CD4-positive, alpha-beta T cell treated with Interleukin-6 for 4 hours (primary cell): ENCODE measurements around the gene MRPS34.
"Not testable (repeated sequence)": the region's sequence is repeated elsewhere in the genome, so short reads cannot be mapped to it uniquely, and the experiment has no call there.

ENCODE experiments used
- DNase-seq: peaks from one replicate; pipeline ENCODE4 v3.0.0-alpha.2; 2020; ENCODE audit warnings: mixed read lengths

MRPS34 gene

DNA sequence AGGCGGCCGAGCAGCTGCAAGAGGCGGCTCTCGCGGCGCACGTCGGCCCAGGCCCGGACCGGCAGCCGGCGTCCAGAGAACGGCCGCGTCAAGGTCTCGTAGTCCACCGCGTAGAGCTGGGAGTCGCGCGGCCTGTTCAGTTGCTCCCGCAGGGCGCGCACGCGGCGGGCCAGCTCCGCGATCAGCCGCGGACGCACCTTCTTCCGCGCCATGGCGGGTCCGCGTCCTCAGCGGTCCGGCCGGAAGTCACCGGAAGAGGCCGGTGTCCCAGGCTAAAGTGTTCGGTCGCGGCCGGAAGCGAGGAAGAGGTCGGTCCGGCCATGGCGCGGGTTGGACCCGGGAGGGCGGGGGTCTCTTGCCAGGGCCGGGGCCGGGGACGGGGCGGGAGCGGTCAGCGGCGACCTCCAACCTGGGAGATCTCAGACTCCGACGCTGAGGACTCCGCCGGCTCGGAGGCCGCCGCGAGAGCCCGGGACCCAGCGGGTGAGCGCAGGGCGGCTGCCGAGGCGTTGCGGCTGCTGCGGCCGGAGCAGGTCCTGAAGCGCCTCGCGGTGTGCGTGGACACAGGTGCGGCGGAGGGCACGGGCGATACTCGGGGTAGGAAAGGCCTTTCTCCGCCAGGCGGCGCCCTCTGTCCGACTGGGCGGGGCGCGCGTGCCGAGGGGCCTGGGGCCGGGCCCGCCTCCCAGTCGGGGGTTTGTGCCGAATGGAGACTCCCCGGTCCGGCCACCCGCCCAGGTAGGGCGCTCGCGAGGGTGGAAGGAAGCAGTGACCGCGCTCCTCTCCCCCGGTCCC is at the start of gene MRPS34:
MRPS34 (minus strand) TSS at position 227 of the 795 bp plus-strand sequence; CDS start at position 212, 15 bp downstream.
- peak; percentile 82 for DNase-seq

DNA sequence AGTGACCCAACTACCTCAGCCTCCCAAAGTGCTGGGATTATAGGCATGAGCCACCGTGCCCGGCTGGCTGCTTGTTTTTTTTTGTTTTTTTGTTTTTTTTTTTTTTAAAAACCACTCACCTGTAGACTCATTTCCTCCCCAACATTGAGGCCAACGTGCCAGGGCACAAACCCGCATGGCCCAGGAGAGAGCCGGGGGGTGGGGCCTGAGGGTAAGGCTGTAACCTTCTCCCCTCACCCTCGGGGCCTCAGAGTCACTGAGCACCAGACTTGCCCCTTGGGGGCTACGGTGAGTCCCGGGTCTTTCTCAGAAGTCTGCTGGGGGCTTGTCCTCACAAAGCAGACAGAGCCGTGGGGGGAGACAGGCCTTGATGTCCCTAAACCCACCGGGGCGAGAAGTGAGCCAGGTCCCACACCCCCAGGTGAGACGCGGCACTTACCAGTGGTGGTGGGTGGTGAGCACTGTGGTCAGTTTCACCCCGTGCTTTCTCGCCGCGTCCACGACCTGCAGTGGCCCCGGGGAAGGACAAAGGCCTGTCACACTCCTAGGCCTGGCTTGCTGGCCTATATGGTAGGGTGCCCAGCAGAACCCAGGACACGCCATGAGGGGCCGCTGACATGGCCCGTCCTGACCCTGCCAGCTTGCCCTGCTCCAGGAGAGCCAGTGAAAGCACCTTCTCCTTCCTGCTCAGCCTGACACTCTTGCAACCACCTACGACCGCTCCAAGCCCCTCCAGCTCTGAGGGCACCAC is 49.1 kb upstream of the MRPS34 start:
- no peak for DNase-seq

DNA sequence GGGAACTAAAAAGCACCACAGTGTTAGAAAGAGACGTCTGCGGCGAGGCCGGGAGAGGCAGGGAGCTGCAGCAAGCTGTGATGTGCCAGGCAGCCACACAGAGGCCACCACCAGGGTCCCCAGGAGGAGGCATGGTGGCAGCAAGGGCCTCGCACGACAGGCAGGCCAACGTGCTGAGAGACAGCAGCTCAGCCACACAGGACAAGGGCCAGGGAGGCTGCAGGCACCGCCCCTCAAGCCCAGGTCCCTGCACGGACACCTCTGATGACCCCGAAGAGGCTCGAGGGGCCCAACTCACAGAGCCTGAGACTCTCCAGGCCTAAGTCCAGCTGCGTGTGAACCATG is 48.0 kb upstream of the MRPS34 start:
- no peak for DNase-seq

DNA sequence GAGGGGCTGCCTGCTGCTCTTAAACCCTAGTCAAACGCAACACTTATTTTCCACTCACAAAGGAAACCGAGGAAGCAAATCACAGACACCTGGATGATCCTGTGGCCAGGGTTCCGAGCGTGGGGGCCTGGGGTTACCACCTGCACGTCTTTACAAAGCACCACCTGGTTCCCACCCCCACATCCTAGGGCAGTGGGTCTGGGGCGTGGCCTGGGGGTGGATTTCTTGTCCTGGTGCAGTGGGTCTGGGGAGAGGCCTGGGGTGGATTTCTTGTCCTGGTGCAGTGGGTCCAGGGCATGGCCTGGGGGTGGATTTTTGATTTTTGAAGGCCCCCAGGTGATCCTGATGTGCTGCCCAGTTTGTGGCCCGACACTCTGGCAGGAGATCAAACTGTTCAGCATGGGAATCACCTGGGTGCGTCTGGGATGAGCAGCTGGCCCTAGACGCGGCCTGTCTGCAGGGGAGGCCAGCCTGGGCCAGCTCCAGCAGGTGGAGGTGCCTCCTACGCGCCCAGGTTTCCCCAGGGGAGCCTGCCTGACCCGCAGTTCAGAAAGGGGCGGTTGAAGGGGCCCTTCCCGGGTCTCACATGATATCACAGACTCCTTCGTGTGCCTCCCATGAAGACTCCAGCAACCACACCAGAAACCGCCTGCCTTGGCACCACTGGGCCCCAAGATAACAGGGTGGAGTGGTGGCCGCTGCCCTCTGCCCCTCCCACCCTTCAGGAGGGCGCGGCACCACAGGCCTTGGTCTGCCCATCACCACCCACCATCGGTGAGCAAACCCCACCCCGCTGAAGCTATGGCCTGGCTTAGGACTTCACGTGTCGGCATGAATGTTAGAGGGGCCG is 47.4 kb upstream of the MRPS34 start:
- no peak for DNase-seq

DNA sequence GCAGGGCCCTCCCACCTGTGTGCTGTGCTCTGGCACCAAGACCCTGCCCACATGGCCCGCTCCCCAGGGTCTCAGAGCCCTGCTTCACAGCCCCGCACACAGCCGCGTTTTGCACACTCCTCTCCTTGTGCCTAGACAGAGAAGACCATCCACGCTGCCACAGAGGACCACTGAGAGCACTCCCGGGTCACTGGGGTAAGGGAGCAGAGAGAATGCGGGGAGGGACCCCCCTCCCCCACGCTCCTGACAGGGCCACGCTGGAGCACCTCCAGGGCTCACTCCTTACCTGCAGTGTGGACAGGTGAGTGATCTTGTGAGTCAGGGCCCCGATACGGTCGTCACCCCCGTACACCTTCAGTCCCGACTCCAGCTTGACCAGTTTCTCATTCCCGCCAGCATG is 46.7 kb upstream of the MRPS34 start:
- no peak for DNase-seq

DNA sequence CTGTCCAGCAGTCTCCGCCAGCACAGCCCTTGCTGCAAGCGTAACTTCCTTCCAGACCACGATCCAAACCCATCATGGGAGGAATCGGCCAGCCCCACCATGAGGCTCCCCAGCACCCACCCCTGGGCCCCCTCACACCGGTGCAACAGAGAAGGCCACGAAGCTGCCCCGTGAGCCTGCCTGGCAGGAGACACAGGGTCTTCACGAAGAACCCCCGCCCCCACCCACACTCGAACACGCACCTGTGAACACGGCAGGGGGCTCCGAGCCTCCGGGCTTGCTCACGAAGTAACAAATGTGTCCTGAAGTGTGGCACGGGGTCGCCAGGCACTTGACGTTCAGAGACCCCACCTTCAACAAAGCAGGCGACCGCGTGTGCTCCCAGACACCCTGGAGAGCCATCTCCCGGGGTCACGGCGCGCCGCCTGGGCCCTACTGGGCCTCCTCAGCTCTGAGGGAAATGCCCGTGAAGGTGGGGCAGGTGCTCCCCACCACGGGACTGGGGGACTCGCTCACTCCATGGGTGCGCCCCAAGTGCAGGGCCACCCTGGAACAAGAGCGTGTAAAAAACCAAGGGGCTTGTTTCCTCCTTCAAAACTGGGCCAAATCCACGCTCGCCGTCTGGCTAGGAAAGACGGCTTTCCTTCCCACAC is 46.1 kb upstream of the MRPS34 start:
- DNase-seq, result no peak

DNA sequence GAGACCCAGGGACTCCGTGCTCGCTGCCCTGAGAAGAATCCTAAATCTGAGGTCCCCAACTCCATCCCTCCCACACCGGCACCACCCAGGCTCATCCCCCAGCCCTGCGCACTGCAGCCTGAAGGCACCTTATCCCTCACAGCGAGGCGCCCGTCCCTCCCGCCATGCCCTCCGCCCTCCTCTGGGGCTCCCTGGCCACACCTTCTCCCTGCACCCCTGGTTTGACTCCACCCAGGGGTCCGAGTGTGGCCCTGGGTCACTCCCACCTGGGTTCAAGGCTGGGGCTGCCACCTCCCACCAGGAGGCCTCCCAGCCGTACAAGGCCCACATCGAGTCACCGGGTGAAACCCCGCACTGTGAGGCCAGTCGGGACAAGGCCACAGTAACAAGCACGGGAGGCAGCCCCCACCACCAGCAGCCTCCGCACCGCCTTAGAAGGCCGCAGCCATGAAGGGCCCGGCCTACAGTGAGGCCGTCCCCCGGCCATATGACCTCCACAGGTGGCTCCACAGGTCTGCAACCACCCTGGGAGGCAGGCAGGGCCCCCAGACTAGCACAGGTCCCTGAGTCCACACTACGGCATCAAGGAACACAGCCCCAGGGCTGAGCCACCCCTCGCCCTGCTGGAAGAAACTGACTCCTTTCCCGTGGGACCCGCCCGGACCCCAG is 45.4 kb upstream of the MRPS34 start:
- DNase-seq, result no peak

DNA sequence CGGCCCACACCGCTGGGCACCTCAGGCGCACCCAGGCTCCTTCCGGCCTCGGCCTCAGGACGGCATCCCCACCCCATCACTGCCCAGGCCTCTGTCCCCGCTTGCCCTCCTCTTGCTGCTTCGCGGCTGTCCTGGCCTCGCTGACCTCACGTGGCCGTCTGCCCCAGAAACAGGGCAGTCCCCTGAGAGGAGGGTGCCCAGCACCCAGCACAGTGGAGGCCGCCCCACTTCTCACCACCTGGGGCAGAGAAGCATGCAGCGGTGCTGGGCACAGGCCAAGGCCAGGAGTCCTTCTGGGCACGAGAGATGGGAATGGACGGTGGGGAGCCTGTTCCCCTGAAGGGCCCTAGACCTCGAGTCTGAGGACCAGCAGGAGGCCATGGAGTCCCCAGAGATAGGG is 44.8 kb upstream of the MRPS34 start:
- DNase-seq, result no peak

DNA sequence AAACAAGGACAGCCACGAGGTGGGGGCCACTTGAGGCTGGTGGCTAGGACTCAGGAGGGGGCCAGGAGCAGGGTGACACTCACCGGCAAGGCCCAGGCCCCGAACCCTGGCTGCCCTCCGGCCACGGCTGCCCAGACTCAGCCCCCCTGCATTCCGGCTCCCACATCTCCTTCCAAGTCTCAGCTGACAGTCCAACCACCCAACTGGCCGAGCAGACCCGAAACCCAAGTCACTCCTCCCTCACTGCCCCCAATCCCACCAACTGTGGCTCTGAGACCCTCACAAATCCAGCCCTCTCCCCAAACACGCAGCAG is 44.3 kb upstream of the MRPS34 start:
- DNase-seq, result no peak

DNA sequence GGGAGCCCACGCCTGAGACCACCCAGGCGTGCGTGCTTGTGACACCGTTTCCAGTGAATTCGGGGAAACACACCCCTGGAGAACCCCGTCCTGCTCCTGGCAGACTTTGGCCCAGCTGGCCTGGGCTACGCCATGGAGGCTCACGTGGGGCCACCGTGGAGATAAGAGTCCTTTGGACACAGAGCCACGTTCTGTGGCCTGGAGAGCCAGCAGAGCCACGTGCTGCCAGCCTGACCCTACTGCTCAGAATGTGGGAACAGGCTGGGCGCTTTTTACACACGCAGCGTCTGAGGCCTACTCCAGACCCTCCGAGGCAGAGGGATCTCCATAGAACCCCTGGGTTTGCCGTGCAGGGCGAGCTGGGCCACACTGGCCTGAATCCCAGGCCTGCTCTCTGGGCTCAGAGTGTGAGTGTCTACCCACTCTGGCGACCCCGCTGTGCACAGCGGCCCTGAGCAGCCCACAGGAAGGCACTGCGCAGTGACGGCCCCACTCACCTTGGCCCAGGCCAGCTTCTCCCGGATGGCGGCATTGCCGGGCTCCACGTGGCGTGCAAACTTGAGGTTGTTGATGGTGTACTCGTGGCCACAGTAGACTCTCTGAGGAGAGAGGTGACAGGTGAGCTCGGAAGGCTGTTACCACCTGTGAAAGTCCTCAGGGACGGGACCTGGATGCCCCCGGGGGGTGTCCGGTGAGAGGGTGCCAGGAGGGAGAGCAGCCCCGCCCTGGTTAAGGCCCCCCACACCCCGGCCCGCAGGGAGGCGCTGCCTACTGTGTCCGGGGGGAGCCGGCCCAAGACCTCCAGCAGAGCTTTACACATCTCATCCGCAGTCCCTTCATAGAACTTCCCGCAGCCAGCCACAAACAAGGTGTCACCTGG is 43.7 kb upstream of the MRPS34 start:
- DNase-seq, result no peak

DNA sequence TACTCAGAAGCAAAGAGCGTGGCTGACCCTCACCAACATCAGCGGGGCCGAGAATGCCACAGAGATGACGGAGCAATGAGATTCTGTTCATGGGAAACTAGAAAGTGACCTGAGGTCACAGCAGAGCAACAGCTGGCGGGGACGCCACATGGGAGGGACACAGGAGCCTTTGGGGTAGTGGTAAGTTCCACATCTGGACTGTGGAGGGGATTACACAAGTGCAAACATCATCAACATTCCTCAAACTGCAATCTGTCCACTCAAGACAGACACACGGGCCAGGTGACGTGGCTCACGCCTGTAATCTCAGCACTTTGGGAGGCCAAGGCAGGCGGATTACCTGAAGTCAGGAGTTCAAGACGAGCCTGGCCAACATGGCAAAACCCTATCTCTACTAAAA is 42.5 kb upstream of the MRPS34 start:
- no peak for DNase-seq

DNA sequence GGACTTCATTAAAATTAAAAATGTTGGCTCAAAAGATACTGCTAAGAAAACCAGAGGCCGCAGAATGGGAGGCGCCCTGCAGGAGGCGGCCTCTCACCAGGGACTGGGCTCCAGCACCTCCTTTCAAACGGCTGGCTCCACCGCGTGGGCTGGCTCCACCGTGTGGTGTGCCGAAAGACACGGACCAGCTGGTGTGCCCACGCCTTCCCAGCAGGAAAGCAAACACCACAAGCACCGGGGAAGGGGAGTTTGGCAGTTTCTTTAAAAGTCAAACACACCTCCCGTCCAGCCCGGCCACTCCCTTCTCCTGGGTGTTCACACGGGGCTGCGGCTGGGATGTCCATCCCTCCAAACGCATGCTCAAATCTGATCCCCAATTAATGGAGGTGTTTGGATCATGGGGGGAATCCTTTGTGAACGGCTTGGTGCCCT is 39.8 kb upstream of the MRPS34 start:
- peak; percentile 65 for DNase-seq

DNA sequence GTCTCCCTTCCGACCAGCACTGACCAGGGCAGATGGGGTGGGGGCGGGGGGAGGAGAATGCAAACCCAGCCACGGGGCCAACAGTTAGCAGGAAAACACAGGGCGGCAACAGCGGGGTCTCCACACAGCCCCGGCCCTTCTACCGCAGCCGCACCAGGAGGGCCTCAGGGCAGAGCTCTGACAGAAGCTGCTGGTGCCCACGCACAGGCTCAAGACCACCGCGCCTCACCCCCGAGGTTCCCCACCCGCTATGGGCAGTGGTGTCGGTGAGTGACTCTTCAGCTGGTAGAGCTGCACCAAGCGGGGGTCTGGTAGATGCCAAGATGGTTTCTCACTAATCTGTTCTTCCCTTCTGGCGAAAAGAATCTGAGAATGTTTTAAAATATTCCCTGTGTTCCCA is 37.6 kb upstream of the MRPS34 start:
- no peak for DNase-seq

DNA sequence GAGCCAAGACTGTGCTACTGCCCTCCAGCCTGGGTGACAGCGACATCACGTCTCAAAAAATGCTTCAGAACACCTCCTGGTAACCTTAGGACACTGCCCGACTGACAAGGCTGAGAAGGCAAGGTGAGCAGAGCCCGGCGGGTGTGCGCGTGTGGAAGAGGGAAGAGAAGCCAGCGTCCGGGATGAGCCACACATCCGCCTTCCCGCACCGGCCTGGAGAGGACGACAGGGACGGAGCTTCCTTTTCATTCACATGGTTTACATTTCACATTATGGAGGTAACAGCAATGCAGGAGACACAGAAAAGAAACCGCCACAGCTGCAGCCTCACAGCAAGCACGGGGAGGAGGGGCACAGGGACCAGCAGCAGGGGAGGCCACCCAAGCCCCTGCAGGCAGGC is 37.2 kb upstream of the MRPS34 start:
- no peak for DNase-seq

DNA sequence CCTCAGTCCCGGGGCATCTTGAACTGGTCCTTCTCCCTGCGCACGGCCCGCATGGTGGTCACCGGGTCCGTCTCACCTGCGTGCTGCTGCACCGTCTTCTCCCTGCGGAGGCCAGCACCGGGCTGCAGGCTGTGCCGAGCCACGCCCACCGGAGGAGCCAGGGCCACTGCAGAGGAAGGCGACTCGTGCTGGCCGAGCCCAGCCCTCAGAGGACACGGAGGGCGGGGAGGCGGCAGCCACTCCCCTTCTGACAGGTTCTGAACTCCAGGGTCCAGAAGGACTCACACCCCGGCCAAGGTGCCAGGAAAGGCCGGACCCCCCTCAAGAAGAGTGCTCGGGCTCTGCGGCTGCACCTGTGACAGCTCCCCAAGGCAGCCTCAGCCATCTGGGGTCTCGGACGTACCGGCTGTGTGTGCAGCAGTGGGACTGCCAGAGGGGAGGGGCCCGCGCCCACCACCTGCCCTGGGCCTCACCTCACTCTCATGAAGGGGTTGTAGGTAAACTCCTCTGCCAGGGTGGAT is 36.4 kb upstream of the MRPS34 start:
- DNase-seq, result no peak

DNA sequence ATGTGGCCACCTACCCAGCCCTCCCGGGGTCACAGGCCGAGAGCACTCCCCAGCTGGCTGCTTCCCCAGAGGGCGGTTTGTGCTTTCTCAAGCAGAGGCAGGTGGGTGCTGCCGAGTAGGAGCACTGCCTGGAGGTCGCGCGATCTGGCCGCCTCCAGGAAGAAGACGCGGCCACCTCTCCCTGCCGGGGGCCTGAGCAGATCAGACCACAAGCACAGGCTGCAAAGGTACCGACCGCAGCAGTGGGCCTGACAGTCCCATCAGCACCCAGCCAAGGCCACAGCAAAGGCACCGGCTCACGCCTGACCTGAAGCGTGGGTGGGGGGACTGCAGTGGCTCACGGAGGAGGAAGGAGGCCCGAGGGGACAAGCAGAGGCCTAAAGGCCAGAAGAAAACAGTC is 35.8 kb upstream of the MRPS34 start:
- no peak for DNase-seq

DNA sequence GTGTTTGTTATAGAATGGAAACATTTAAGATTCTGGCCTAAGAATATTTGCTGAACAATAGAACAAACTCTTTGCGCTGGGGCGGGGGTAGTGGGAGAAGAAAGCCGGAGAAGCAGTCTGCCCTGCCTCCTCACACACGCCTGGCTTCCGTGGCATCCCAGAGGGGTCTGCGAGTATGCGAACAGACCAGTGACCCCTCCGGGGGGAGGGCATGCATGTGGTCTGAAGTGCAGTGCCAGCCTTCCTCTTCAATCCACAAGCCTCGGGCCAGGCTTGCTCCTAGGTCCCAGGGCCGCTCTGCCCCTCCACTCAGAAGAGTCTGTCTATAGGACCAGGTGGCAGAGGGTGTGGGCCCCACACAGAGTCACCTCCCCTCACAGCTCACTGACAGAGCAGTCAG is 34.7 kb upstream of the MRPS34 start:
- no peak for DNase-seq

DNA sequence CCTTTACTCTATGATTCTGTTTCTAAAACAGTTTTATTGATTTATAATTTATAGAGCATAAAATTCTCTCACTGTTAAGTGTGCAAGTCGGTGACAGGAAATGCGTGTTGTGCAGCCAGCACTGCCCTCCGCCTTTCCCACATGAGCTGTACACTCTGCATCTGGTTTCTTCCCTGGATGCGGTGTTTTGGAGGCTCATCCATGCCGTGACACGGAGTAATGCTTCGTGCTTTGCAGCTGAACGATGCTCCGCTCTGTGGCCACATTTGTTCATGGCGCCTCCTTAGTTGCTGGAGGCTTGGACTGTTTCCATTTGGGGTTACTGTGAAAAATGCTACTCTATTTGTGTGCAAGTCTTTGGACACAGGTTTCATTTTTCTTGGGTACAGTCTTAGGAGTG is 27.8 kb upstream of the MRPS34 start:
- DNase-seq, result no peak

DNA sequence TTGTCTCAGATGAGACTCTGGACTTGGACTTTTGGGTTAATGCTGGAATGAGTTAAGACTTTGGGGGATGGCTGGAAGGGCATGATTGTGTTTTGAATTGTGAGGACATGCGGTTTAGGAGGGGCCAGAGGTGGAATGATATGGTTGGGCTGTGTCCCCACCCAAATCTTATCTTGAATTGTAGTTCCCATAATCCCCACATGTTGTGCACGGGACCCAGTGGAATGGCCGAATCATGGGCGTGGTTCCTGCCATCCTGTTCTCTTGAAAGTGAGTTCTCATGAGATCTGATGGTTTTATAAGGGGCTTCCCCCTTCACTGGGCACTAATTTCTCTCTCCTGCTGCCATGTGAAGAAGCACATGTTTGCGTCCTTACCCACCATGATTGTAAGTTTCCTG is 26.3 kb upstream of the MRPS34 start:
- DNase-seq, result not testable (repeated sequence)

DNA sequence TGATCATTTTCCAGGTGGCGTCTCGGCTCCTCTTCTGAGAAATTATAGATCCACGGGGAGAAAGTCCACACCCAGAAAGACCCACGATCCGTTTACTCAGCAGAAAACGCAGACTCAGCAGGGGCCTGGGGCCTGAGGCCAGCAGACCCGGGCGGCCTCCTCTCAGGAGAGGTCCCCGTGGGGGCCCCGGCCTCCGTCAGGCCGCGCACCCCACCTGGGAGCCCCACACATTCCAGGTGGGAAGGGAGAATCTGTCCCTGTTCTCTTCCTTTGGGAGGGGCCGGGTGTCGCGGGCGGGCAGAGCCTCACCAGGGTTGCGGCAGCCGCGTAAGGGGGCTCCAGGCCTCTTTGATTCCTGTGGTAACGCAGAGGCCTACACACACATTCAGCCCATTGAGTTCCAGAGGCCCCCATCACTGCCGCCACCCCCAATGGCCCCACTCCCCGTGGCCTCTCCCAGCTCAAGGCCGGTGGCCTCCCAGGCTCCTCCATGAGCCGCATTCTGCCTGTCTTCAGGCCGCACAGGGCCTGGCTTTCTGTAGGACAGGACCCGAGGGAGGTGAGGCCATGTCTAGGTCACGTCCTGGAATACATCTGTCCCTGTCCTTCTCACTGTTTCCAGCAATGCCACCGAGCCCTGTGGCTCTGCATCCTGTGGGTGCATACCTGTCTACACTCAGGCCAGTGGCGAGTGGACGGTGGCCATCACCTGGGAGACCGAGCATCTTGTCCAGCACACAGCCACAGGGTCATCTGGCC is 22.2 kb upstream of the MRPS34 start:
- no peak for DNase-seq
